ENCODE results near the gene ADAM12. TPM values are rescaled to one million over a fixed set of nuclear protein-coding genes. Genes with fewer than 3 reads are reported as not detected.

The ADAM12 gene
- total RNA-seq, 1 experiment from 2014 or later = 16.8 TPM

GRCh38 chr10:126075009-126075408, 313.3 kb downstream of the ADAM12 start:
- H3K36me3 ChIP-seq (ENCODE audit: low read depth) = no peaks in the 10 kb centered on the region
- H3K4me1 ChIP-seq (replicated peaks; ENCODE audit: insufficient read depth) = peaks cover 30% of the 10 kb centered on the region
- peak; percentile 15 to 80 for DNase-seq
- H3K4me3 ChIP-seq = no peak overlapping the region
- intact Hi-C loops (cut with micrococcal nuclease; ENCODE audit: unreplicated experiment) = no loop called here
- no peak for TF ChIP-seq EZH2 (IDR thresholded peaks at IDR 0.05; ENCODE audit: low read depth)
- TF ChIP-seq, protein P1, sequence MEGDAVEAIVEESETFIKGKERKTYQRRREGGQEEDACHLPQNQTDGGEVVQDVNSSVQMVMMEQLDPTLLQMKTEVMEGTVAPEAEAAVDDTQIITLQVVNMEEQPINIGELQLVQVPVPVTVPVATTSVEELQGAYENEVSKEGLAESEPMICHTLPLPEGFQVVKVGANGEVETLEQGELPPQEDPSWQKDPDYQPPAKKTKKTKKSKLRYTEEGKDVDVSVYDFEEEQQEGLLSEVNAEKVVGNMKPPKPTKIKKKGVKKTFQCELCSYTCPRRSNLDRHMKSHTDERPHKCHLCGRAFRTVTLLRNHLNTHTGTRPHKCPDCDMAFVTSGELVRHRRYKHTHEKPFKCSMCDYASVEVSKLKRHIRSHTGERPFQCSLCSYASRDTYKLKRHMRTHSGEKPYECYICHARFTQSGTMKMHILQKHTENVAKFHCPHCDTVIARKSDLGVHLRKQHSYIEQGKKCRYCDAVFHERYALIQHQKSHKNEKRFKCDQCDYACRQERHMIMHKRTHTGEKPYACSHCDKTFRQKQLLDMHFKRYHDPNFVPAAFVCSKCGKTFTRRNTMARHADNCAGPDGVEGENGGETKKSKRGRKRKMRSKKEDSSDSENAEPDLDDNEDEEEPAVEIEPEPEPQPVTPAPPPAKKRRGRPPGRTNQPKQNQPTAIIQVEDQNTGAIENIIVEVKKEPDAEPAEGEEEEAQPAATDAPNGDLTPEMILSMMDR (conservative IDR thresholded peaks at IDR 0.05) = no peak
- POLR2A ChIA-PET (ENCODE audit: unreplicated experiment) = no interaction called here
- H4K20me1 ChIP-seq (ENCODE audit: insufficient read depth) = no peaks in the 10 kb centered on the region
- CTCF ChIA-PET = no interaction called here
- BruUV-seq (replicated peaks) = no TSS peak
- H3K4me2 ChIP-seq = peak overlapping the region; percentile 27; the same call in 1 of the 2 replicates
- no peaks in the 10 kb centered on the region for H3K9me3 ChIP-seq (ENCODE audit: insufficient read depth, low read depth)
- H2AFZ ChIP-seq = no peak overlapping the region
- peak overlapping the region; percentile 85 for H3K27ac ChIP-seq
- H3K79me2 ChIP-seq (ENCODE audit: low read depth) = no peaks in the 10 kb centered on the region
- H3F3A ChIP-seq (ENCODE audit: insufficient read depth, low read depth) = peaks cover 5% of the 10 kb centered on the region; the same call in 1 of the 2 replicates
- no peaks in the 10 kb centered on the region for H3K27me3 ChIP-seq (ENCODE audit: insufficient read depth, low read depth)
- no peaks in the 10 kb centered on the region for H3K9me2 ChIP-seq (ENCODE audit: insufficient read depth)

DNA sequence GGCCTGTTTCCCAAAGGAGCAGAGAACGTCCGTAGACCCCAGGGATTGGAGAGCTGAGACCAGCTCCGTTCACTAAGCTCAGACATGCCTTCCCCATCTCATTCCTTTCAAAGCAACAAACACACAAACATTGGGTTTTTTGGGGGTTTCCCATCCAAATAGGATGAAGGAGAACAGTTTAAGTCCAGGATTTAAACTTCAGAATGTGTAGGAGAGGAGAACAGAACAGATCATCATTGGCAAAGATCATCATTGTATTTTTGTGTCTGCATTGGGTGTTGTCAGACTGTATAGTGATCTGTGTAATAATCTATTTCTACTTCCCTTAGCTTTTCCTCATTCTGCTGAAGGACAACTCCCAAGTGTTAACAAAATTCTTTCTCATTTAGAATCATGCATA, 314.0 kb downstream of the ADAM12 start:
- ChIA-PET POLR2A (ENCODE audit: unreplicated experiment) (no interaction called here), CTCF (no interaction called here)
- no peaks in the 10 kb centered on the region for H3K79me2 ChIP-seq (ENCODE audit: low read depth)
- TF ChIP-seq EZH2 (IDR thresholded peaks at IDR 0.05; ENCODE audit: low read depth) = no peak
- TF ChIP-seq, protein P1 (conservative IDR thresholded peaks at IDR 0.05) = no peak
- no peaks in the 10 kb centered on the region for H3K9me2 ChIP-seq (ENCODE audit: insufficient read depth)
- no peak overlapping the region for H3K4me3 ChIP-seq
- peak overlapping the region; percentile 32 for H3K4me2 ChIP-seq
- H4K20me1 ChIP-seq (ENCODE audit: insufficient read depth) = no peaks in the 10 kb centered on the region
- H3F3A ChIP-seq (ENCODE audit: insufficient read depth, low read depth) = peaks cover 5% of the 10 kb centered on the region; the same call in 1 of the 2 replicates
- peaks cover 30% of the 10 kb centered on the region for H3K4me1 ChIP-seq (replicated peaks; ENCODE audit: insufficient read depth)
- intact Hi-C loops (cut with micrococcal nuclease; ENCODE audit: unreplicated experiment) = no loop called here
- DNase-seq = no peak
- no peaks in the 10 kb centered on the region for H3K9me3 ChIP-seq (ENCODE audit: insufficient read depth, low read depth)
- no peaks in the 10 kb centered on the region for H3K36me3 ChIP-seq (ENCODE audit: low read depth)
- no peak overlapping the region for H2AFZ ChIP-seq
- BruUV-seq (replicated peaks) = no TSS peak
- H3K27ac ChIP-seq = peak overlapping the region; percentile 85
- H3K27me3 ChIP-seq (ENCODE audit: insufficient read depth, low read depth) = no peaks in the 10 kb centered on the region

DNA sequence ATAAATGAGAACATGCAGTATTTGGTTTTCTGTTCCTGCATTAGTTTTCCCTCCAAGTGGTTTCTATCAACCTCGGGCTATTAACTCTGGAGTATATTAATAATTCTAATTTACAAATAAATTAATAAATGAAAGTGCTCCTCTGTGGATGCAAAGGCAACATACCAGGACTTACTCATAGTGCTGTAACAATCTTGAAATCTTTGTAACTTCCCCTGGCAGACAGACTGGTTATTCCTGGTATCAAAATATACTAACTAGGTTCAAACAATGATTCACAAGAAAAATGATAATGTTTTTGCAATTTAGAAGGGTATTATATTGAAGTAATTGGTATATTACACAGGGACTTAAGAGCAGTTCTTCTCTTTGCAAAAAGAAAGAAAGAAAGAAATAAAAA, 314.7 kb downstream of the ADAM12 start:
- TF ChIP-seq, protein P1 (conservative IDR thresholded peaks at IDR 0.05) = no peak
- TF ChIP-seq EZH2 (IDR thresholded peaks at IDR 0.05; ENCODE audit: low read depth) = no peak
- Histone ChIP-seq H3K79me2 (ENCODE audit: low read depth) (no peaks in the 10 kb centered on the region), H3K36me3 (ENCODE audit: low read depth) (no peaks in the 10 kb centered on the region), H3K4me1 (replicated peaks; ENCODE audit: insufficient read depth) (peaks cover 30% of the 10 kb centered on the region), H2AFZ (no peak overlapping the region), H3K4me3 (no peak overlapping the region), H4K20me1 (ENCODE audit: insufficient read depth) (no peaks in the 10 kb centered on the region), H3F3A (ENCODE audit: insufficient read depth, low read depth) (peaks cover 5% of the 10 kb centered on the region; the same call in 1 of the 2 replicates), H3K27ac (peak overlapping the region; percentile 85), H3K27me3 (ENCODE audit: insufficient read depth, low read depth) (no peaks in the 10 kb centered on the region), H3K4me2 (peak overlapping the region; percentile 32), H3K9me2 (ENCODE audit: insufficient read depth) (no peaks in the 10 kb centered on the region), H3K9me3 (ENCODE audit: insufficient read depth, low read depth) (no peaks in the 10 kb centered on the region)
- intact Hi-C loops (cut with micrococcal nuclease; ENCODE audit: unreplicated experiment) = no loop called here
- ChIA-PET POLR2A (ENCODE audit: unreplicated experiment) (no interaction called here), CTCF (no interaction called here)
- no TSS peak for BruUV-seq (replicated peaks)
- peak in 1 of 2 experiments; percentile 71 for DNase-seq
